ENCODE measurements around the gene EMCN.

GRCh38 chr4:100391863-100392262, 126.0 kb downstream of the EMCN start:
- TF ChIP-seq CBFB (CRISPR knock-in tag; IDR thresholded peaks at IDR 0.05; ENCODE audit: low read depth) (no peak), USF1 (CRISPR knock-in tag; IDR thresholded peaks at IDR 0.05) (no peak), CTCF (IDR thresholded peaks at IDR 0.05) (no peak), SP1 (CRISPR knock-in tag; conservative IDR thresholded peaks at IDR 0.05) (no peak), GABPB1 (CRISPR knock-in tag; IDR thresholded peaks at IDR 0.05) (no peak), ZNF317 (CRISPR knock-in tag; IDR thresholded peaks at IDR 0.05; ENCODE audit: borderline replicate concordance, low read depth) (no peak), USF2 (CRISPR knock-in tag; IDR thresholded peaks at IDR 0.05) (no peak), TEAD4 (CRISPR knock-in tag; IDR thresholded peaks at IDR 0.05) (no peak), NR3C1 (CRISPR knock-in tag; conservative IDR thresholded peaks at IDR 0.05; ENCODE audit: low read depth) (no peak), TEAD1 (CRISPR knock-in tag; IDR thresholded peaks at IDR 0.05) (no peak), ZNF121 (CRISPR knock-in tag; IDR thresholded peaks at IDR 0.05) (no peak), ZNF138 (CRISPR knock-in tag; conservative IDR thresholded peaks at IDR 0.05) (no peak), JUN (CRISPR knock-in tag; IDR thresholded peaks at IDR 0.05) (no peak), ETV6 (CRISPR knock-in tag; IDR thresholded peaks at IDR 0.05) (no peak)
